H1 (cell line): ENCODE data around the gene ALDH1A2. TPM values are rescaled to one million over a fixed set of nuclear protein-coding genes. Genes with fewer than 3 reads are reported as not detected.

ENCODE experiments used
- CTCF ChIA-PET: fragments of 300-600 bp; sonication (Branson Sonifier 250); formaldehyde crosslinking; loops from one replicate; lab custom pipeline; 2021; ENCODE audit not compliant: partially characterized antibody; lab: Charles Lee
- POLR2A ChIA-PET: fragments of 300-600 bp; sonication (Branson Sonifier 250); formaldehyde crosslinking; loops from one replicate; lab custom pipeline; 2021; ENCODE audit warnings: inconsistent platforms; ENCODE audit not compliant: partially characterized antibody; lab: Charles Lee
- DNase-seq, 2 experiments: peaks; one replicate each; pipeline versions ENCODE4 v3.0.0 to v3.0.0-alpha.2; 2010 to 2022; ENCODE audit warnings: low spot score in 2 of 2, low read depth in 1 of 2, mixed read lengths in 1 of 2
- FAIRE-seq: peaks from 2 replicates; lab custom pipeline; 2011; peaks lifted over from hg19 to GRCh38; lab: Jason Lieb, UNC
- H2AFZ ChIP-seq: 2 replicates; pipeline ENCODE4 v1.8.1; 2012; ENCODE audit warnings: low read length, inconsistent platforms
- H2AK5ac ChIP-seq: 2 replicates; pipeline ENCODE4 v1.6.1; 2013; ENCODE audit warnings: low read depth, low read length
- H2BK120ac ChIP-seq: replicated peaks from 2 replicates; pipeline ENCODE3; 2013; ENCODE audit warnings: low read depth, low read length, inconsistent platforms
- H2BK12ac ChIP-seq: 2 replicates; pipeline ENCODE4 v1.6.1; 2013; ENCODE audit warnings: low read depth, low read length
- H2BK15ac ChIP-seq: 2 replicates; pipeline ENCODE4 v1.6.1; 2013; ENCODE audit warnings: low read length
- H2BK20ac ChIP-seq: 2 replicates; pipeline ENCODE4 v1.6.1; 2013; ENCODE audit warnings: low read length
- H2BK5ac ChIP-seq: 2 replicates; pipeline ENCODE4 v1.6.1; 2013; ENCODE audit warnings: low read depth, low read length
- H3K14ac ChIP-seq: 2 replicates; pipeline ENCODE4 v1.6.1; 2013; ENCODE audit warnings: inconsistent platforms; ENCODE audit not compliant: insufficient read length
- H3K18ac ChIP-seq: 2 replicates; pipeline ENCODE4 v1.6.1; 2013; ENCODE audit warnings: low read length; ENCODE audit errors: extremely low read depth
- H3K23ac ChIP-seq: 2 replicates; pipeline ENCODE4 v1.6.1; 2013; ENCODE audit warnings: inconsistent platforms; ENCODE audit not compliant: insufficient read length
- H3K23me2 ChIP-seq: 2 replicates; pipeline ENCODE4 v1.6.1; 2013; ENCODE audit warnings: low read depth, low read length
- H3K27ac ChIP-seq: 2 replicates; pipeline ENCODE4 v1.6.1; 2011; ENCODE audit warnings: low read depth, low read length, inconsistent platforms
- H3K27me3 ChIP-seq, 4 experiments: replicated peaks in 1 of 4; 1 replicate in 1 of 4; 2 replicates in 3 of 4; pipeline versions ENCODE4 v1.6.1 to v1.8.1; 2011 to 2013; ENCODE audit warnings: low read length in 3 of 4, mild to moderate bottlenecking in 3 of 4, inconsistent platforms in 2 of 4, mixed read lengths in 2 of 4, moderate library complexity in 1 of 4; ENCODE audit not compliant: control insufficient read depth in 3 of 4, insufficient read depth in 3 of 4; ENCODE audit errors: extremely low read depth in 1 of 4
- H3K36me3 ChIP-seq, 4 experiments: 2 replicates each; pipeline versions ENCODE4 v1.6.1 to v1.8.1; 2011 to 2013; ENCODE audit warnings: mild to moderate bottlenecking in 4 of 4, low read length in 3 of 4, moderate library complexity in 2 of 4, control low read depth in 1 of 4, inconsistent platforms in 1 of 4; ENCODE audit not compliant: insufficient read depth in 4 of 4, control insufficient read depth in 2 of 4
- H3K4ac ChIP-seq: replicated peaks from 2 replicates; pipeline ENCODE3; 2013; ENCODE audit warnings: low read length, low read depth, mixed read lengths, inconsistent platforms; ENCODE audit not compliant: insufficient read length
- H3K4me1 ChIP-seq, 4 experiments: replicated peaks in 1 of 4; 1 replicate in 1 of 4; 2 replicates in 3 of 4; pipeline versions ENCODE4 v1.6.1 to v1.8.1; 2011 to 2013; ENCODE audit warnings: low read length in 3 of 4, inconsistent platforms in 2 of 4, mixed read lengths in 1 of 4; ENCODE audit not compliant: insufficient read depth in 4 of 4, control insufficient read depth in 3 of 4
- H3K4me2 ChIP-seq, 2 experiments: 2 replicates each; pipeline versions ENCODE4 v1.6.1 to v1.8.1; 2011 to 2013; ENCODE audit warnings: low read depth in 2 of 2, low read length in 2 of 2, control low read depth in 1 of 2, inconsistent platforms in 1 of 2, mild to moderate bottlenecking in 1 of 2; ENCODE audit not compliant: insufficient read depth in 1 of 2
- H3K4me3 ChIP-seq, 4 experiments: fragments of 200-600, 300-600 bp in 1 of 4; sonication (generic), shearing (Covaris generic), sonication (Bioruptor Twin) in 1 of 4; 2 replicates each; pipeline versions ENCODE4 v1.5.1 to v1.8.1; 2011 to 2016; ENCODE audit warnings: low read length in 4 of 4, low read depth in 3 of 4, control low read depth in 2 of 4, inconsistent platforms in 2 of 4, mild to moderate bottlenecking in 2 of 4, mixed read lengths in 1 of 4, moderate library complexity in 1 of 4; ENCODE audit not compliant: insufficient read depth in 2 of 4; ENCODE audit errors: extremely low read depth in 1 of 4
- H3K56ac ChIP-seq: replicated peaks from 2 replicates; pipeline ENCODE3; 2013; ENCODE audit warnings: low read depth, mild to moderate bottlenecking, mixed read lengths, low read length, inconsistent platforms; ENCODE audit not compliant: insufficient read length
- H3K79me1 ChIP-seq: 2 replicates; pipeline ENCODE4 v1.6.1; 2013; ENCODE audit warnings: low read depth, low read length, control low read depth
- H3K79me2 ChIP-seq, 2 experiments: 2 replicates each; pipeline versions ENCODE4 v1.6.1 to v1.8.1; 2012 to 2013; ENCODE audit warnings: low read length in 2 of 2, mild to moderate bottlenecking in 2 of 2, inconsistent platforms in 1 of 2; ENCODE audit not compliant: insufficient read depth in 2 of 2, control insufficient read depth in 1 of 2
- H3K9ac ChIP-seq, 4 experiments: replicated peaks in 1 of 4; 1 replicate in 1 of 4; 2 replicates in 3 of 4; pipeline versions ENCODE4 v1.6.1 to v1.8.1; 2011 to 2013; ENCODE audit warnings: low read depth in 3 of 4, low read length in 3 of 4, control low read depth in 2 of 4, mild to moderate bottlenecking in 2 of 4, moderate library complexity in 2 of 4, inconsistent platforms in 1 of 4; ENCODE audit errors: extremely low read depth in 1 of 4
- H3K9me3 ChIP-seq, 2 experiments: 2 replicates each; pipeline versions ENCODE4 v1.6.1 to v1.8.1; 2012 to 2013; ENCODE audit warnings: mild to moderate bottlenecking in 2 of 2, moderate library complexity in 2 of 2, control low read depth in 1 of 2, inconsistent platforms in 1 of 2, low read depth in 1 of 2, low read length in 1 of 2, mixed read lengths in 1 of 2; ENCODE audit not compliant: insufficient read depth in 2 of 2
- H4K20me1 ChIP-seq, 2 experiments: replicated peaks in 1 of 2; 2 replicates each; pipeline versions ENCODE3 to v1.8.1; 2011 to 2013; ENCODE audit warnings: inconsistent platforms in 2 of 2, low read length in 2 of 2, mild to moderate bottlenecking in 1 of 2; ENCODE audit not compliant: insufficient read depth in 2 of 2, control insufficient read depth in 1 of 2
- H4K5ac ChIP-seq: 2 replicates; pipeline ENCODE4 v1.6.1; 2013; ENCODE audit warnings: low read length, low read depth, mixed read lengths, inconsistent platforms; ENCODE audit not compliant: insufficient read length
- H4K8ac ChIP-seq: 2 replicates; pipeline ENCODE4 v1.8.0; 2013; ENCODE audit warnings: mild to moderate bottlenecking, moderate library complexity, low read length, inconsistent platforms; ENCODE audit not compliant: insufficient read depth; ENCODE audit errors: extremely low read depth
- H4K91ac ChIP-seq: replicated peaks from 2 replicates; pipeline ENCODE3; 2013; ENCODE audit warnings: low read length, mixed read lengths, inconsistent platforms; ENCODE audit not compliant: insufficient read length
- SIX5 ChIP-seq: IDR thresholded peaks from 2 replicates; pipeline ENCODE4 v1.6.1; 2011; ENCODE audit warnings: mild to moderate bottlenecking, low read depth, low read length
- WGBS, 2 experiments: shearing (Covaris generic) in 1 of 2; methylation state at CpG; one replicate each; pipeline versions ENCODE4 v1.1.6 to v1.1.7; 2013 to 2015; ENCODE audit warnings: low lambda C conversion rate in 2 of 2, mixed read lengths in 2 of 2, inconsistent platforms in 1 of 2, low coverage in 1 of 2, missing lambda C conversion rate in 1 of 2; ENCODE audit not compliant: insufficient replicate concordance in 2 of 2, insufficient coverage in 1 of 2, insufficient read length in 1 of 2; ENCODE audit errors: extremely low coverage in 1 of 2, missing lambda C conversion rate in 1 of 2; 5-methylcytosine and 5-hydroxymethylcytosine counted together
- polyA plus RNA-seq, 7 experiments: library from polyadenylated mRNA; depleted of rRNA in 3 of 7; stranded (reverse) in 5 of 7; unstranded in 2 of 7; fragments of >200 nt in 5 of 7; fragments of 200-250 nt in 2 of 7; gene quantifications; 1 replicate in 5 of 7; 2 replicates in 1 of 7; 4 replicates in 1 of 7; pipeline versions ENCODE4 v1.2.1 to v1.2.3, GENCODE V29; 2011 to 2013; ENCODE audit warnings: missing spikeins in 2 of 7, mixed read lengths in 2 of 7
- total RNA-seq: library from RNA; stranded (reverse); fragmentation: NEBNext Ultra II Directional; extraction: Animal tissue kit (Norgen Biotek cat#: 25700); gene quantifications from 2 replicates; pipeline ENCODE4 v1.2.1, GENCODE V29; 2021

The ALDH1A2 gene
- total and polyA plus RNA-seq, 2 of the 8 experiments (the other 6 are each of a cell fraction or from before 2014, with no cell fraction given) = 0.06 to 0.24 TPM

- no peak overlapping the region for H4K91ac ChIP-seq
- H3K4me3 ChIP-seq = no peak overlapping the region
- no peaks in the 10 kb centered on the region for H3K27me3 ChIP-seq
- H3K4me1 ChIP-seq = 0 out of 7 replicates have a peak, but pooled peaks cover 0 to 2% (median 0%) of the 10 kb centered on the region in 4 experiments
- H3K23ac ChIP-seq = no peak overlapping the region
- H3K18ac ChIP-seq = no peak overlapping the region
- no peak overlapping the region for H3K56ac ChIP-seq
- H2AK5ac ChIP-seq = no peak overlapping the region
- H2AFZ ChIP-seq = no peak overlapping the region
- DNase-seq (no peak), FAIRE-seq (no peak)
- H3K9ac ChIP-seq = no peak overlapping the region
- no peak overlapping the region for H4K5ac ChIP-seq
- CTCF ChIA-PET = interaction anchor here (0.6 to 1.2 kb wide), 5 partner anchors 16 to 286 kb away, joined by 3 read pairs; no protein-coding TSS in a partner anchor
- H4K8ac ChIP-seq = no peak overlapping the region
- no peak overlapping the region for H3K4me2 ChIP-seq
- 88% methylated on average over 6 of the region's 6 CpGs; no CpG with 5 or more reads in 1 of the 2 experiments for WGBS, 2 experiments
- no peak overlapping the region for H3K14ac ChIP-seq
- H2BK5ac ChIP-seq = no peak overlapping the region
- H3K27ac ChIP-seq = no peak overlapping the region
- peaks cover 2% of the 10 kb centered on the region; the same call in 1 of the 2 replicates for H3K23me2 ChIP-seq
- H2BK15ac ChIP-seq = no peak overlapping the region
- H3K9me3 ChIP-seq = no peaks in the 10 kb centered on the region
- H2BK120ac ChIP-seq = no peak overlapping the region
- no peak overlapping the region for H2BK12ac ChIP-seq
- POLR2A ChIA-PET = no interaction called here
- H3K79me2 ChIP-seq = no peaks in the 10 kb centered on the region
- H4K20me1 ChIP-seq = peaks cover 0 to 1% of the 10 kb centered on the region in 2 experiments
- H3K36me3 ChIP-seq = no peaks in the 10 kb centered on the region
- H3K4ac ChIP-seq = no peak overlapping the region
- no peaks in the 10 kb centered on the region for H3K79me1 ChIP-seq
- no peak overlapping the region for H2BK20ac ChIP-seq
- TF ChIP-seq SIX5 = no peak
These were observed 26.2 kb downstream of the ALDH1A2 start for GRCh38 chr15:58039079-58040035.
